GM12891 (cell line): Measurements from ENCODE around the gene SMIM10L2A.
"Not testable (repeated sequence)": the region's sequence is repeated elsewhere in the genome, so short reads cannot be mapped to it uniquely, and the experiment has no call there.

Experiments
- DNase-seq: peaks from one replicate; pipeline ENCODE4 v3.0.0; 2011; ENCODE audit warnings: low spot score; ENCODE audit not compliant: insufficient read length
- FAIRE-seq: peaks from 2 replicates; lab custom pipeline; 2011; peaks lifted over from hg19 to GRCh38; lab: Jason Lieb, UNC
- PAX5 ChIP-seq: IDR thresholded peaks from 2 replicates; pipeline ENCODE4 v1.6.1; 2011; ENCODE audit warnings: low read length, moderate library complexity, mild to moderate bottlenecking; ENCODE audit not compliant: insufficient read depth, severe bottlenecking
- POLR2A ChIP-seq: IDR thresholded peaks from 2 replicates; pipeline ENCODE4 v1.6.1; 2011; ENCODE audit warnings: low read depth, low read length, control low read depth
- POLR2AphosphoS5 ChIP-seq: IDR thresholded peaks from 2 replicates; pipeline ENCODE4 v1.6.1; 2011; ENCODE audit warnings: low read depth, low read length, control low read depth
- POU2F2 ChIP-seq: IDR thresholded peaks from 2 replicates; pipeline ENCODE4 v1.6.1; 2011; ENCODE audit warnings: low read depth, mild to moderate bottlenecking, control low read depth, low read length, moderate library complexity
- SPI1 ChIP-seq: IDR thresholded peaks from 2 replicates; pipeline ENCODE4 v1.6.1; 2011; ENCODE audit warnings: low read depth, low read length, control low read depth
- TAF1 ChIP-seq: IDR thresholded peaks from 2 replicates; pipeline ENCODE4 v1.6.1; 2011; ENCODE audit warnings: low read depth, low read length, control low read depth

Gene SMIM10L2A

GRCh38 chrX:135393051-135393450 lies 28.7 kb upstream of the SMIM10L2A start:
- TF ChIP-seq SPI1: no peak
- no peak for TF ChIP-seq POU2F2
- no peak for TF ChIP-seq POLR2AphosphoS5
- TF ChIP-seq PAX5: no peak
- no peak for TF ChIP-seq POLR2A
- TF ChIP-seq TAF1: no peak
- FAIRE-seq (no peak), DNase-seq (no peak)

- no peak for TF ChIP-seq POLR2AphosphoS5
- DNase-seq (no peak), FAIRE-seq (no peak)
Observed at GRCh38 chrX:135395064-135395463, 26.7 kb upstream of the SMIM10L2A start.

DNA sequence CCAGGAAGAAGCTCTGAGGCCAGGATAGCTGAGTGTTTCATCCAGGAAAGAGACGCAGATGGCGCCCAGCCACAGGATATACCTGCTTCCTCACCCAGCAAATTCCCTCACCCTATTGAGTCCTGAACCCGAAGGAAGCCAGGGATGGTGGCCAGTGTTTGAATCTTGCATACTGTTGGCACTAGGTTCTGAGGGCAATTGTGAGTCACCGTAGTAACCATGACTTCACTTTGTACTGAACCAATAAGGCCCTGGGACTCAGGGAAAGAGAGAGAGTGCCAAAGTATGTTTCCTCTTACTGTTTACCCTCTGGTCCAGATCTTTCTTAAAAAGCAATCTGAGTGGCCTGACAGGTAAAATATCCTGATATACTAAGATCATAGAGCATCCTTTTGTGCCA lies 25.6 kb upstream of the SMIM10L2A start:
- FAIRE-seq: no peak
- no peak for DNase-seq
- TF ChIP-seq POLR2A (no peak), POU2F2 (no peak)

- FAIRE-seq: no peak
- DNase-seq: no peak
- TF ChIP-seq POLR2AphosphoS5 (no peak), PAX5 (no peak), SPI1 (no peak), POU2F2 (no peak), POLR2A (no peak), TAF1 (no peak)
Observed at GRCh38 chrX:135396566-135396965, 25.2 kb upstream of the SMIM10L2A start.

GRCh38 chrX:135397652-135398051 lies 24.1 kb upstream of the SMIM10L2A start:
- no peak for DNase-seq
- no peak for FAIRE-seq
- TF ChIP-seq POLR2A (no peak), TAF1 (no peak), SPI1 (no peak), POU2F2 (no peak), POLR2AphosphoS5 (no peak), PAX5 (no peak)

GRCh38 chrX:135403374-135403773 lies 18.4 kb upstream of the SMIM10L2A start:
- no peak for TF ChIP-seq SPI1
- no peak for TF ChIP-seq POU2F2
- no peak for TF ChIP-seq POLR2A
- TF ChIP-seq PAX5: no peak
- TF ChIP-seq TAF1: no peak
- TF ChIP-seq POLR2AphosphoS5: no peak
- DNase-seq (no peak), FAIRE-seq (no peak)

DNA sequence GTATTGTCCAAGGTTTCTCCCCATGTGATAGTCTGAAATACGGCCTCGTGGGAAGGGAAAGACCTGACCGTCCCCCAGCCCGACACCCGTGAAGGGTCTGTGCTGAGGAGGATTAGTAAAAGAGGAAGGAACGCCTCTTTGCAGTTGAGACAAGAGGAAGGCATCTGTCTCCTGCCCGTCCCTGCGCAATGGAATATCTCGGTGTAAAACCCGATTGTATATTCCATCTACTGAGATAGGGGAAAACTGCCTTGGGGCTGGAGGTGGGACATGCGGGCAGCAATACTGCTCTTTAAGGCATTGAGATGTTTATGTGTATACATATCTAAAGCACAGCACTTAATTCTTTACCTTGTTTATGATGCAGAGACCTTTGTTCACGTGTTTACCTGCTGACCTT lies 15.3 kb upstream of the SMIM10L2A start:
- not testable (repeated sequence) for DNase-seq, FAIRE-seq

DNA sequence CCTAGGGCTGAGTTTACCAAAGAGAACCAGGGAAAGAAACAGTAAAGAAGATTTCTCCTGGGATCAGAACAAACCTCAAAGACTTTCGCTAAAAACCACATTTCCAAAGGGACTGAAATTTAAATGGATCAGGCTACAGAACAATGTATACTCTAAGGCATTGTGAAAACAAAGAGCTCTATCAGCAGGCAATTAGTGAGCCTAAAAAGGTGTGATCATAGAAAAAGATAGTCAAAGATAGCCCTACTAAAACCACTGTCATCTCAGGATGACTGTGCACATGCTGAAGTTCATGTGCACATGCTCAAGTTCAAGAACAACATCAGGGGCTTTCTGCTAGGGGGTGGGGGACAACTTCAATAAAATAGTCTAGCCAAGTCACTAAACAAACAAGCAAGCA lies 12.9 kb upstream of the SMIM10L2A start:
- FAIRE-seq (no peak), DNase-seq (no peak)
- TF ChIP-seq POU2F2 (no peak), POLR2AphosphoS5 (no peak), POLR2A (no peak), PAX5 (no peak), TAF1 (no peak), SPI1 (no peak)

GRCh38 chrX:135410861-135411627 lies 10.7 kb upstream of the SMIM10L2A start:
- FAIRE-seq (no peak), DNase-seq (no peak)
- no peak for TF ChIP-seq POU2F2
- TF ChIP-seq POLR2A: no peak
- TF ChIP-seq SPI1: no peak
- TF ChIP-seq TAF1: no peak
- TF ChIP-seq POLR2AphosphoS5: no peak
- TF ChIP-seq PAX5: no peak

DNA sequence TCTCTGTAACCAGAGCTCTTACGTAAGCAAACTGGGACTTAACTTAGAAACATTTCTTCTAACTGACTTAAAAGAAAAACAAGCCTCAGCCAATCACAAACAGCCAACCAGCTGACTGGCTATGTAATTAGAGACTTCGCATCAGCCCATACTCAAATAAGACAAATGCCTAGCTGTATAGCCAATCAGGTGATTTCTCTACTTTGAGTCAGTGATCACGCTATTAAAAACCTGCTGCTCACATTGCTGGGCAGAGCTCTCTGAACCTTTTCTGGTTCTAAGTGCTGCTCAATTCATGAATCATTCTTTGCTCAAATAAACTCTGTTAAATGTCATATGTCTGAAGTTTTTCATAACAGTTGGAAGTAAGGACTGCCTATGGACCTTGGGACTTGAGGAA lies 9.9 kb upstream of the SMIM10L2A start:
- DNase-seq (no peak), FAIRE-seq (no peak)
- TF ChIP-seq PAX5 (no peak), SPI1 (no peak), POLR2A (no peak), POU2F2 (no peak), POLR2AphosphoS5 (no peak), TAF1 (no peak)

GRCh38 chrX:135416546-135416945 lies 5.2 kb upstream of the SMIM10L2A start:
- TF ChIP-seq PAX5 (no peak), POU2F2 (no peak), POLR2A (no peak), POLR2AphosphoS5 (no peak), TAF1 (no peak), SPI1 (no peak)
- DNase-seq: no peak
- no peak for FAIRE-seq
